H1 (cell line): ENCODE measurements around the gene FGF12. TPM values are rescaled to one million over a fixed set of nuclear protein-coding genes. Genes with fewer than 3 reads are reported as not detected.

Experiments used
- CTCF ChIA-PET: fragments of 300-600 bp; sonication (Branson Sonifier 250); formaldehyde crosslinking; loops from one replicate; lab custom pipeline; 2021; ENCODE audit not compliant: partially characterized antibody; lab: Charles Lee
- POLR2A ChIA-PET: fragments of 300-600 bp; sonication (Branson Sonifier 250); formaldehyde crosslinking; loops from one replicate; lab custom pipeline; 2021; ENCODE audit warnings: inconsistent platforms; ENCODE audit not compliant: partially characterized antibody; lab: Charles Lee
- DNase-seq, 2 experiments: peaks; one replicate each; pipeline versions ENCODE4 v3.0.0 to v3.0.0-alpha.2; 2010 to 2022; ENCODE audit warnings: low spot score in 2 of 2, low read depth in 1 of 2, mixed read lengths in 1 of 2
- FAIRE-seq: peaks from 2 replicates; lab custom pipeline; 2011; peaks lifted over from hg19 to GRCh38; lab: Jason Lieb, UNC
- H2AFZ ChIP-seq: 2 replicates; pipeline ENCODE4 v1.8.1; 2012; ENCODE audit warnings: low read length, inconsistent platforms
- H2AK5ac ChIP-seq: 2 replicates; pipeline ENCODE4 v1.6.1; 2013; ENCODE audit warnings: low read depth, low read length
- H2BK120ac ChIP-seq: replicated peaks from 2 replicates; pipeline ENCODE3; 2013; ENCODE audit warnings: low read depth, low read length, inconsistent platforms
- H2BK12ac ChIP-seq: 2 replicates; pipeline ENCODE4 v1.6.1; 2013; ENCODE audit warnings: low read depth, low read length
- H2BK15ac ChIP-seq: 2 replicates; pipeline ENCODE4 v1.6.1; 2013; ENCODE audit warnings: low read length
- H2BK20ac ChIP-seq: 2 replicates; pipeline ENCODE4 v1.6.1; 2013; ENCODE audit warnings: low read length
- H2BK5ac ChIP-seq: 2 replicates; pipeline ENCODE4 v1.6.1; 2013; ENCODE audit warnings: low read depth, low read length
- H3K14ac ChIP-seq: 2 replicates; pipeline ENCODE4 v1.6.1; 2013; ENCODE audit warnings: inconsistent platforms; ENCODE audit not compliant: insufficient read length
- H3K18ac ChIP-seq: 2 replicates; pipeline ENCODE4 v1.6.1; 2013; ENCODE audit warnings: low read length; ENCODE audit errors: extremely low read depth
- H3K23ac ChIP-seq: 2 replicates; pipeline ENCODE4 v1.6.1; 2013; ENCODE audit warnings: inconsistent platforms; ENCODE audit not compliant: insufficient read length
- H3K23me2 ChIP-seq: 2 replicates; pipeline ENCODE4 v1.6.1; 2013; ENCODE audit warnings: low read depth, low read length
- H3K27ac ChIP-seq: 2 replicates; pipeline ENCODE4 v1.6.1; 2011; ENCODE audit warnings: low read depth, low read length, inconsistent platforms
- H3K27me3 ChIP-seq, 4 experiments: replicated peaks in 1 of 4; 1 replicate in 1 of 4; 2 replicates in 3 of 4; pipeline versions ENCODE4 v1.6.1 to v1.8.1; 2011 to 2013; ENCODE audit warnings: low read length in 3 of 4, mild to moderate bottlenecking in 3 of 4, inconsistent platforms in 2 of 4, mixed read lengths in 2 of 4, moderate library complexity in 1 of 4; ENCODE audit not compliant: control insufficient read depth in 3 of 4, insufficient read depth in 3 of 4; ENCODE audit errors: extremely low read depth in 1 of 4
- H3K36me3 ChIP-seq, 4 experiments: 2 replicates each; pipeline versions ENCODE4 v1.6.1 to v1.8.1; 2011 to 2013; ENCODE audit warnings: mild to moderate bottlenecking in 4 of 4, low read length in 3 of 4, moderate library complexity in 2 of 4, control low read depth in 1 of 4, inconsistent platforms in 1 of 4; ENCODE audit not compliant: insufficient read depth in 4 of 4, control insufficient read depth in 2 of 4
- H3K4ac ChIP-seq: replicated peaks from 2 replicates; pipeline ENCODE3; 2013; ENCODE audit warnings: low read length, low read depth, mixed read lengths, inconsistent platforms; ENCODE audit not compliant: insufficient read length
- H3K4me1 ChIP-seq, 4 experiments: replicated peaks in 1 of 4; 1 replicate in 1 of 4; 2 replicates in 3 of 4; pipeline versions ENCODE4 v1.6.1 to v1.8.1; 2011 to 2013; ENCODE audit warnings: low read length in 3 of 4, inconsistent platforms in 2 of 4, mixed read lengths in 1 of 4; ENCODE audit not compliant: insufficient read depth in 4 of 4, control insufficient read depth in 3 of 4
- H3K4me2 ChIP-seq, 2 experiments: 2 replicates each; pipeline versions ENCODE4 v1.6.1 to v1.8.1; 2011 to 2013; ENCODE audit warnings: low read depth in 2 of 2, low read length in 2 of 2, control low read depth in 1 of 2, inconsistent platforms in 1 of 2, mild to moderate bottlenecking in 1 of 2; ENCODE audit not compliant: insufficient read depth in 1 of 2
- H3K4me3 ChIP-seq, 4 experiments: fragments of 200-600, 300-600 bp in 1 of 4; sonication (generic), shearing (Covaris generic), sonication (Bioruptor Twin) in 1 of 4; 2 replicates each; pipeline versions ENCODE4 v1.5.1 to v1.8.1; 2011 to 2016; ENCODE audit warnings: low read length in 4 of 4, low read depth in 3 of 4, control low read depth in 2 of 4, inconsistent platforms in 2 of 4, mild to moderate bottlenecking in 2 of 4, mixed read lengths in 1 of 4, moderate library complexity in 1 of 4; ENCODE audit not compliant: insufficient read depth in 2 of 4; ENCODE audit errors: extremely low read depth in 1 of 4
- H3K56ac ChIP-seq: replicated peaks from 2 replicates; pipeline ENCODE3; 2013; ENCODE audit warnings: low read depth, mild to moderate bottlenecking, mixed read lengths, low read length, inconsistent platforms; ENCODE audit not compliant: insufficient read length
- H3K79me1 ChIP-seq: 2 replicates; pipeline ENCODE4 v1.6.1; 2013; ENCODE audit warnings: low read depth, low read length, control low read depth
- H3K79me2 ChIP-seq, 2 experiments: 2 replicates each; pipeline versions ENCODE4 v1.6.1 to v1.8.1; 2012 to 2013; ENCODE audit warnings: low read length in 2 of 2, mild to moderate bottlenecking in 2 of 2, inconsistent platforms in 1 of 2; ENCODE audit not compliant: insufficient read depth in 2 of 2, control insufficient read depth in 1 of 2
- H3K9ac ChIP-seq, 4 experiments: replicated peaks in 1 of 4; 1 replicate in 1 of 4; 2 replicates in 3 of 4; pipeline versions ENCODE4 v1.6.1 to v1.8.1; 2011 to 2013; ENCODE audit warnings: low read depth in 3 of 4, low read length in 3 of 4, control low read depth in 2 of 4, mild to moderate bottlenecking in 2 of 4, moderate library complexity in 2 of 4, inconsistent platforms in 1 of 4; ENCODE audit errors: extremely low read depth in 1 of 4
- H3K9me3 ChIP-seq, 2 experiments: 2 replicates each; pipeline versions ENCODE4 v1.6.1 to v1.8.1; 2012 to 2013; ENCODE audit warnings: mild to moderate bottlenecking in 2 of 2, moderate library complexity in 2 of 2, control low read depth in 1 of 2, inconsistent platforms in 1 of 2, low read depth in 1 of 2, low read length in 1 of 2, mixed read lengths in 1 of 2; ENCODE audit not compliant: insufficient read depth in 2 of 2
- H4K20me1 ChIP-seq, 2 experiments: replicated peaks in 1 of 2; 2 replicates each; pipeline versions ENCODE3 to v1.8.1; 2011 to 2013; ENCODE audit warnings: inconsistent platforms in 2 of 2, low read length in 2 of 2, mild to moderate bottlenecking in 1 of 2; ENCODE audit not compliant: insufficient read depth in 2 of 2, control insufficient read depth in 1 of 2
- H4K5ac ChIP-seq: 2 replicates; pipeline ENCODE4 v1.6.1; 2013; ENCODE audit warnings: low read length, low read depth, mixed read lengths, inconsistent platforms; ENCODE audit not compliant: insufficient read length
- H4K8ac ChIP-seq: 2 replicates; pipeline ENCODE4 v1.8.0; 2013; ENCODE audit warnings: mild to moderate bottlenecking, moderate library complexity, low read length, inconsistent platforms; ENCODE audit not compliant: insufficient read depth; ENCODE audit errors: extremely low read depth
- H4K91ac ChIP-seq: replicated peaks from 2 replicates; pipeline ENCODE3; 2013; ENCODE audit warnings: low read length, mixed read lengths, inconsistent platforms; ENCODE audit not compliant: insufficient read length
- HDAC6 ChIP-seq: IDR thresholded peaks from one replicate; pipeline ENCODE4 v1.7.1; 2012; ENCODE audit warnings: low read depth, mild to moderate bottlenecking, inconsistent platforms, low read length, moderate library complexity
- NANOG ChIP-seq: IDR thresholded peaks from 2 replicates; pipeline ENCODE4 v1.6.1; 2011; ENCODE audit warnings: low read length, low read depth, mild to moderate bottlenecking, inconsistent platforms; ENCODE audit not compliant: insufficient read depth, poor library complexity, severe bottlenecking
- RFX5 ChIP-seq: IDR thresholded peaks from 2 replicates; pipeline ENCODE4 v1.6.1; 2011; ENCODE audit warnings: low read depth, low read length, improper control_type of control experiment, borderline replicate concordance
- RXRA ChIP-seq: IDR thresholded peaks from 2 replicates; pipeline ENCODE4 v1.6.1; 2011; ENCODE audit warnings: low read depth, mild to moderate bottlenecking, low read length, moderate library complexity; ENCODE audit not compliant: insufficient read depth
- TAF1 ChIP-seq: IDR thresholded peaks from 2 replicates; pipeline ENCODE4 v1.6.1; 2011; ENCODE audit warnings: mild to moderate bottlenecking, low read depth, low read length
- YY1 ChIP-seq: IDR thresholded peaks from 2 replicates; pipeline ENCODE4 v1.6.1; 2011; ENCODE audit warnings: low read depth, mild to moderate bottlenecking, low read length
- ZNF274 ChIP-seq: IDR thresholded peaks from 2 replicates; pipeline ENCODE4 v1.7.0; 2012; ENCODE audit warnings: low read length, borderline replicate concordance; ENCODE audit errors: extremely low read depth
- WGBS, 2 experiments: shearing (Covaris generic) in 1 of 2; methylation state at CpG; one replicate each; pipeline versions ENCODE4 v1.1.6 to v1.1.7; 2013 to 2015; ENCODE audit warnings: low lambda C conversion rate in 2 of 2, mixed read lengths in 2 of 2, inconsistent platforms in 1 of 2, low coverage in 1 of 2, missing lambda C conversion rate in 1 of 2; ENCODE audit not compliant: insufficient replicate concordance in 2 of 2, insufficient coverage in 1 of 2, insufficient read length in 1 of 2; ENCODE audit errors: extremely low coverage in 1 of 2, missing lambda C conversion rate in 1 of 2; 5-methylcytosine and 5-hydroxymethylcytosine counted together
- polyA plus RNA-seq, 7 experiments: library from polyadenylated mRNA; depleted of rRNA in 3 of 7; stranded (reverse) in 5 of 7; unstranded in 2 of 7; fragments of >200 nt in 5 of 7; fragments of 200-250 nt in 2 of 7; gene quantifications; 1 replicate in 5 of 7; 2 replicates in 1 of 7; 4 replicates in 1 of 7; pipeline versions ENCODE4 v1.2.1 to v1.2.3, GENCODE V29; 2011 to 2013; ENCODE audit warnings: missing spikeins in 2 of 7, mixed read lengths in 2 of 7
- total RNA-seq: library from RNA; stranded (reverse); fragmentation: NEBNext Ultra II Directional; extraction: Animal tissue kit (Norgen Biotek cat#: 25700); gene quantifications from 2 replicates; pipeline ENCODE4 v1.2.1, GENCODE V29; 2021

The FGF12 gene
- total and polyA plus RNA-seq, 2 of the 8 experiments (the other 6 are each of a cell fraction or from before 2014, with no cell fraction given) = 4.1 to 16.6 TPM

GRCh38 chr3:192351441-192351840 is 375.9 kb downstream of the FGF12 start:
- no peaks in the 10 kb centered on the region for H3K9me3 ChIP-seq
- FAIRE-seq (no peak), DNase-seq (no peak)
- H2BK5ac ChIP-seq = no peak overlapping the region
- WGBS, 2 experiments = 88% methylated on average over 3 of the region's 3 CpGs; no CpG with 5 or more reads in 1 of the 2 experiments
- no peak overlapping the region for H4K91ac ChIP-seq
- H4K5ac ChIP-seq = no peak overlapping the region
- no peak overlapping the region for H3K56ac ChIP-seq
- no peak overlapping the region for H2BK20ac ChIP-seq
- no peak overlapping the region for H2BK12ac ChIP-seq
- H3K4me1 ChIP-seq = peaks cover 0 to 3% (median 0%) of the 10 kb centered on the region in 4 experiments; a peak in 1 of 7 replicates
- no peak overlapping the region for H2AK5ac ChIP-seq
- no peaks in the 10 kb centered on the region for H4K20me1 ChIP-seq
- H3K18ac ChIP-seq = no peak overlapping the region
- POLR2A ChIA-PET = no interaction called here
- H2BK120ac ChIP-seq = no peak overlapping the region
- no peaks in the 10 kb centered on the region for H3K36me3 ChIP-seq
- H3K27me3 ChIP-seq = no peaks in the 10 kb centered on the region
- H3K27ac ChIP-seq = no peak overlapping the region
- no peak overlapping the region for H3K9ac ChIP-seq
- no peaks in the 10 kb centered on the region for H3K79me1 ChIP-seq
- H3K4me3 ChIP-seq = no peak overlapping the region
- H3K4me2 ChIP-seq = no peak overlapping the region
- H3K23ac ChIP-seq = no peak overlapping the region
- no peaks in the 10 kb centered on the region for H3K79me2 ChIP-seq
- no peaks in the 10 kb centered on the region for H3K23me2 ChIP-seq
- no peak overlapping the region for H3K14ac ChIP-seq
- no peak overlapping the region for H2BK15ac ChIP-seq
- H4K8ac ChIP-seq = no peak overlapping the region
- TF ChIP-seq RFX5 (no peak), ZNF274 (no peak), YY1 (no peak), TAF1 (no peak), RXRA (no peak), HDAC6 (no peak), NANOG (no peak)
- CTCF ChIA-PET = interaction anchor here (0.6 to 1.6 kb wide), 3 partner anchors 11 to 163 kb away, joined by 3 to 4 read pairs (median 3); no protein-coding TSS in a partner anchor
- no peak overlapping the region for H3K4ac ChIP-seq
- no peak overlapping the region for H2AFZ ChIP-seq
